ENCODE data around the gene CSRNP3. TPM values are rescaled to one million over a fixed set of nuclear protein-coding genes. Genes with fewer than 3 reads are reported as not detected.
"Not testable (repeated sequence)": the region's sequence is repeated elsewhere in the genome, so short reads cannot be mapped to it uniquely, and the experiment has no call there.

Gene CSRNP3
- total and polyA plus RNA-seq, 9 donors: 5.9 to 15.6 (median 12.4) TPM

- H3K4me3 ChIP-seq (ENCODE audit: low read length): not testable (repeated sequence)
These were observed 196.6 kb downstream of the CSRNP3 start for GRCh38 chr2:165666073-165666472.

GRCh38 chr2:165666605-165667004 lies 197.1 kb downstream of the CSRNP3 start:
- Histone ChIP-seq H3K4me3 (ENCODE audit: low read length) (no peak overlapping the region), H3K27ac (ENCODE audit: low read length) (no peak overlapping the region), H3K36me3 (ENCODE audit: control insufficient read depth, insufficient read depth, low read length) (no peaks in the 10 kb centered on the region), H3K9me3 (replicated peaks; ENCODE audit: control insufficient read depth, low read depth, low read length) (no peaks in the 10 kb centered on the region), H3K4me1 (ENCODE audit: control insufficient read depth, insufficient read depth, low read length) (no peaks in the 10 kb centered on the region), H3K27me3 (ENCODE audit: control insufficient read depth, insufficient read depth, low read length) (no peaks in the 10 kb centered on the region)
- DNase-seq: no peak
- WGBS (ENCODE audit: insufficient coverage): 82% methylated on average over 1 of the region's 2 CpGs

More at GRCh38 chr2:165666073-165666472, 196.6 kb downstream of the CSRNP3 start:
- H3K4me1 ChIP-seq (ENCODE audit: control insufficient read depth, insufficient read depth, low read length); H3K36me3 ChIP-seq (ENCODE audit: control insufficient read depth, insufficient read depth, low read length); H3K27ac ChIP-seq (ENCODE audit: low read length); DNase-seq; H3K9me3 ChIP-seq (replicated peaks; ENCODE audit: control insufficient read depth, low read depth, low read length); H3K27me3 ChIP-seq (ENCODE audit: control insufficient read depth, insufficient read depth, low read length): not testable (repeated sequence)

- Histone ChIP-seq H3K4me1 (ENCODE audit: control insufficient read depth, insufficient read depth, low read length) (no peaks in the 10 kb centered on the region), H3K36me3 (ENCODE audit: control insufficient read depth, insufficient read depth, low read length) (peaks cover 3% of the 10 kb centered on the region), H3K9me3 (replicated peaks; ENCODE audit: control insufficient read depth, low read depth, low read length) (no peaks in the 10 kb centered on the region), H3K27ac (ENCODE audit: low read length) (no peak overlapping the region), H3K4me3 (ENCODE audit: low read length) (no peak overlapping the region), H3K27me3 (ENCODE audit: control insufficient read depth, insufficient read depth, low read length) (no peaks in the 10 kb centered on the region)
- no peak for DNase-seq
- WGBS (ENCODE audit: insufficient coverage): no CpG with 5 or more reads among the region's 2 CpGs
These were observed 197.9 kb downstream of the CSRNP3 start for GRCh38 chr2:165667375-165667774.

- H3K27ac ChIP-seq (ENCODE audit: low read length): no peak overlapping the region
- no peak overlapping the region for H3K4me3 ChIP-seq (ENCODE audit: low read length)
- no peaks in the 10 kb centered on the region for H3K4me1 ChIP-seq (ENCODE audit: control insufficient read depth, insufficient read depth, low read length)
- H3K9me3 ChIP-seq (replicated peaks; ENCODE audit: control insufficient read depth, low read depth, low read length): no peaks in the 10 kb centered on the region
- no peak for DNase-seq
- H3K36me3 ChIP-seq (ENCODE audit: control insufficient read depth, insufficient read depth, low read length): peaks cover 26% of the 10 kb centered on the region
- no peaks in the 10 kb centered on the region for H3K27me3 ChIP-seq (ENCODE audit: control insufficient read depth, insufficient read depth, low read length)
- WGBS (ENCODE audit: insufficient coverage): no CpG with 5 or more reads among the region's 2 CpGs
These were observed 205.3 kb downstream of the CSRNP3 start for GRCh38 chr2:165674780-165675179.

GRCh38 chr2:165675551-165675968 lies 206.1 kb downstream of the CSRNP3 start:
- Histone ChIP-seq H3K27ac (ENCODE audit: low read length) (no peak overlapping the region), H3K4me3 (ENCODE audit: low read length) (no peak overlapping the region), H3K27me3 (ENCODE audit: control insufficient read depth, insufficient read depth, low read length) (no peaks in the 10 kb centered on the region), H3K9me3 (replicated peaks; ENCODE audit: control insufficient read depth, low read depth, low read length) (no peaks in the 10 kb centered on the region), H3K36me3 (ENCODE audit: control insufficient read depth, insufficient read depth, low read length) (peaks cover 26% of the 10 kb centered on the region), H3K4me1 (ENCODE audit: control insufficient read depth, insufficient read depth, low read length) (no peaks in the 10 kb centered on the region)
- DNase-seq: no peak
- WGBS (ENCODE audit: insufficient coverage): no CpG with 5 or more reads among the region's 1 CpG

- no peak for DNase-seq
- peaks cover 22% of the 10 kb centered on the region for H3K36me3 ChIP-seq (ENCODE audit: control insufficient read depth, insufficient read depth, low read length)
- 81% methylated on average over 13 of the region's 13 CpGs for WGBS (ENCODE audit: insufficient coverage)
- no peak overlapping the region for H3K27ac ChIP-seq (ENCODE audit: low read length)
- H3K27me3 ChIP-seq (ENCODE audit: control insufficient read depth, insufficient read depth, low read length): no peaks in the 10 kb centered on the region
- H3K4me1 ChIP-seq (ENCODE audit: control insufficient read depth, insufficient read depth, low read length): peaks cover 4% of the 10 kb centered on the region
- no peak overlapping the region for H3K4me3 ChIP-seq (ENCODE audit: low read length)
- H3K9me3 ChIP-seq (replicated peaks; ENCODE audit: control insufficient read depth, low read depth, low read length): no peaks in the 10 kb centered on the region
These were observed 209.4 kb downstream of the CSRNP3 start for GRCh38 chr2:165678882-165679281.

GRCh38 chr2:165679621-165680020 lies 210.1 kb downstream of the CSRNP3 start:
- H3K4me3 ChIP-seq (ENCODE audit: low read length): no peak overlapping the region
- no peak for DNase-seq
- no peaks in the 10 kb centered on the region for H3K27me3 ChIP-seq (ENCODE audit: control insufficient read depth, insufficient read depth, low read length)
- H3K36me3 ChIP-seq (ENCODE audit: control insufficient read depth, insufficient read depth, low read length): peaks cover 22% of the 10 kb centered on the region
- no peaks in the 10 kb centered on the region for H3K9me3 ChIP-seq (replicated peaks; ENCODE audit: control insufficient read depth, low read depth, low read length)
- 83% methylated on average over 1 of the region's 2 CpGs for WGBS (ENCODE audit: insufficient coverage)
- peaks cover 4% of the 10 kb centered on the region for H3K4me1 ChIP-seq (ENCODE audit: control insufficient read depth, insufficient read depth, low read length)
- no peak overlapping the region for H3K27ac ChIP-seq (ENCODE audit: low read length)

GRCh38 chr2:165681841-165682240 lies 212.3 kb downstream of the CSRNP3 start:
- H3K27me3 ChIP-seq (ENCODE audit: control insufficient read depth, insufficient read depth, low read length): no peaks in the 10 kb centered on the region
- H3K9me3 ChIP-seq (replicated peaks; ENCODE audit: control insufficient read depth, low read depth, low read length): no peaks in the 10 kb centered on the region
- no peak overlapping the region for H3K4me3 ChIP-seq (ENCODE audit: low read length)
- peak overlapping the region; percentile 73 for H3K27ac ChIP-seq (ENCODE audit: low read length)
- peak; percentile 78 for DNase-seq
- H3K4me1 ChIP-seq (ENCODE audit: control insufficient read depth, insufficient read depth, low read length): peaks cover 4% of the 10 kb centered on the region
- H3K36me3 ChIP-seq (ENCODE audit: control insufficient read depth, insufficient read depth, low read length): peaks cover 20% of the 10 kb centered on the region
- no CpG with 5 or more reads among the region's 1 CpG for WGBS (ENCODE audit: insufficient coverage)

- Histone ChIP-seq H3K4me3 (ENCODE audit: low read length) (no peak overlapping the region), H3K4me1 (ENCODE audit: control insufficient read depth, insufficient read depth, low read length) (peaks cover 4% of the 10 kb centered on the region), H3K27me3 (ENCODE audit: control insufficient read depth, insufficient read depth, low read length) (no peaks in the 10 kb centered on the region), H3K36me3 (ENCODE audit: control insufficient read depth, insufficient read depth, low read length) (peaks cover 15% of the 10 kb centered on the region), H3K27ac (ENCODE audit: low read length) (peak overlapping the region; percentile 73), H3K9me3 (replicated peaks; ENCODE audit: control insufficient read depth, low read depth, low read length) (no peaks in the 10 kb centered on the region)
- WGBS (ENCODE audit: insufficient coverage): 0% methylated on average over 1 of the region's 1 CpG
- peak; percentile 86 for DNase-seq
These were observed 213.0 kb downstream of the CSRNP3 start for GRCh38 chr2:165682546-165682945.

- H3K27me3 ChIP-seq (ENCODE audit: control insufficient read depth, insufficient read depth, low read length): no peaks in the 10 kb centered on the region
- WGBS (ENCODE audit: insufficient coverage): no CpG with 5 or more reads among the region's 2 CpGs
These were observed 217.3 kb downstream of the CSRNP3 start for GRCh38 chr2:165686800-165687199.

GRCh38 chr2:165687426-165688002 lies 218.0 kb downstream of the CSRNP3 start:
- no peak overlapping the region for H3K27ac ChIP-seq (ENCODE audit: low read length)
- H3K4me3 ChIP-seq (ENCODE audit: low read length): no peak overlapping the region
- H3K9me3 ChIP-seq (replicated peaks; ENCODE audit: control insufficient read depth, low read depth, low read length): no peaks in the 10 kb centered on the region
- H3K4me1 ChIP-seq (ENCODE audit: control insufficient read depth, insufficient read depth, low read length): peaks cover 6% of the 10 kb centered on the region
- DNase-seq: no peak
- peaks cover 2% of the 10 kb centered on the region for H3K36me3 ChIP-seq (ENCODE audit: control insufficient read depth, insufficient read depth, low read length)
- no peaks in the 10 kb centered on the region for H3K27me3 ChIP-seq (ENCODE audit: control insufficient read depth, insufficient read depth, low read length)
- no CpG with 5 or more reads among the region's 4 CpGs for WGBS (ENCODE audit: insufficient coverage)

More at GRCh38 chr2:165686800-165687199, 217.3 kb downstream of the CSRNP3 start:
- H3K4me1 ChIP-seq (ENCODE audit: control insufficient read depth, insufficient read depth, low read length): peaks cover 6% of the 10 kb centered on the region
- no peaks in the 10 kb centered on the region for H3K9me3 ChIP-seq (replicated peaks; ENCODE audit: control insufficient read depth, low read depth, low read length)
- H3K36me3 ChIP-seq (ENCODE audit: control insufficient read depth, insufficient read depth, low read length): peaks cover 2% of the 10 kb centered on the region
- no peak overlapping the region for H3K4me3 ChIP-seq (ENCODE audit: low read length)
- no peak for DNase-seq
- H3K27ac ChIP-seq (ENCODE audit: low read length): no peak overlapping the region

Measured in muscle of leg (tissue), 11 donors.